Heart left ventricle (tissue), 16 donors: ENCODE data around the gene SLC46A3. TPM values are rescaled to one million over a fixed set of nuclear protein-coding genes. Genes with fewer than 3 reads are reported as not detected.

Source experiments
- ATAC-seq, 4 donors: fragments of 200-7000 bp; cut with Tn5 transposase; one replicate each; pipeline ENCODE4 v1.9.1; 2020 to 2022; ENCODE audit warnings: moderate library complexity in 4 of 4, mild to moderate bottlenecking in 3 of 4, moderate number of reproducible peaks in 1 of 4
- DNase-seq, 5 donors: peaks; one replicate each; pipeline ENCODE4 v3.0.0-alpha.2; 2020
- H3K27ac ChIP-seq, 12 donors: fragments of 200-600 bp; sonication (generic) in 4 of 12; one replicate each; pipeline versions ENCODE4 v1.5.0 to v1.8.0; 2016 to 2022; ENCODE audit warnings: mild to moderate bottlenecking in 2 of 12
- H3K27me3 ChIP-seq, 9 donors: fragments of 200-600 bp; sonication (generic) in 2 of 9; one replicate each; pipeline versions ENCODE4 v1.5.1 to v1.8.0; 2016 to 2022; ENCODE audit warnings: mild to moderate bottlenecking in 3 of 9
- H3K36me3 ChIP-seq, 9 donors: fragments of 200-600 bp; sonication (generic) in 2 of 9; one replicate each; pipeline versions ENCODE4 v1.5.0 to v1.8.0; 2018 to 2022; ENCODE audit warnings: mild to moderate bottlenecking in 2 of 9
- H3K4me1 ChIP-seq, 12 donors: fragments of 200-600 bp; sonication (generic) in 4 of 12; one replicate each; pipeline versions ENCODE4 v1.5.0 to v1.8.0; 2016 to 2022; ENCODE audit warnings: mild to moderate bottlenecking in 3 of 12
- H3K4me3 ChIP-seq, 12 donors: fragments of 200-600 bp; sonication (generic) in 4 of 12; one replicate each; pipeline versions ENCODE4 v1.5.0 to v1.8.0; 2017 to 2022; ENCODE audit warnings: mild to moderate bottlenecking in 9 of 12, moderate library complexity in 4 of 12
- H3K9me3 ChIP-seq, 12 donors: fragments of 200-600 bp; sonication (generic) in 4 of 12; one replicate each; pipeline versions ENCODE4 v1.5.0 to v1.8.0; 2016 to 2022; ENCODE audit warnings: mild to moderate bottlenecking in 1 of 12
- POLR2A ChIP-seq, 2 donors: fragments of 450-650 bp; IDR thresholded peaks; one replicate each; pipeline ENCODE4 v1.6.1; 2017; ENCODE audit warnings: antibody characterized with exemption in 2 of 2, mild to moderate bottlenecking in 2 of 2, moderate library complexity in 2 of 2
- WGBS, 4 donors: extraction: QIAGEN DNeasy Blood & Tissue Kit in 2 of 4; methylation state at CpG; one replicate each; pipeline versions ENCODE4 v1.1.5 to v1.1.7; 2013 to 2018; 5-methylcytosine and 5-hydroxymethylcytosine counted together
- intact Hi-C, 10 donors: fragments of 100-400 bp; cut with DNase I; formaldehyde crosslinking; loops; one replicate each; pipeline versions ENCODE4 v1.11.1 to v1.14.2; 2022
- polyA plus RNA-seq, 2 donors: library from polyadenylated mRNA; stranded (reverse); fragments of 200-250 nt; gene quantifications; one replicate each; pipeline ENCODE4 v1.2.3, GENCODE V29; 2013
- total RNA-seq, 9 donors: library from RNA; depleted of rRNA in 2 of 9; stranded (reverse); fragments of >200 nt in 2 of 9; fragmentation: NEBNext Ultra II Directional in 3 of 9; extraction: Animal tissue kit (Norgen Biotek cat#: 25700) in 3 of 9; gene quantifications; one replicate each; pipeline versions ENCODE4 v1.1.0 to v1.2.4, GENCODE V29; 2016 to 2023
- TF ChIP-seq, protein P1 (sequence below), 12 donors: fragments of 200-600 bp; sonication (generic) in 4 of 12; IDR thresholded peaks; one replicate each; pipeline versions ENCODE4 v1.5.0 to v1.8.0; 2018 to 2022; ENCODE audit warnings: antibody characterized with exemption in 12 of 12, mild to moderate bottlenecking in 5 of 12
- donor health status: ischemic (EF 13 %, LVEDD 7.1; RV severe dilation, severe dysfunction).
- donor health status: healthy with polysubstance abuse.
- donor health status: DM: no; HTN: yes; CAD: no.
- donor health status: DM: no; HTN: no; CAD: no.
- donor health status: ischemic (EF 25% LVEDD 6.9; RV normal size, moderate dysfunction).
- donor health status: ischemic (EF 25% LVEDD 5.7; RV mildly dilated, moderate dysfunction).
- donor health status: healthy.
- donor health status: DM: yes; HTN: yes; CAD: no.
- donor health status: ischemic (EF 35%, LVEDD 5.7; RV mildly dilated, moderate dysfunction).
- donor health status: nonischemic (EF 11% LVEDD 7.7; RV severe dilation, severe dysfunction).
- donor health status: DM: yes; HTN: yes; CAD: no.
- donor health status: PGD.
- donor health status: ischemic (EF 29% LVEDD 5.4; RV normal size, mild dysfunction).
- donor health status: nonischemic (EF 23%, LVEDD 6.1; RV moderate dilation, normal function).

SLC46A3 gene
- total and polyA plus RNA-seq, 11 donors: 11.1 to 18.1 (median 16.2) TPM

DNA sequence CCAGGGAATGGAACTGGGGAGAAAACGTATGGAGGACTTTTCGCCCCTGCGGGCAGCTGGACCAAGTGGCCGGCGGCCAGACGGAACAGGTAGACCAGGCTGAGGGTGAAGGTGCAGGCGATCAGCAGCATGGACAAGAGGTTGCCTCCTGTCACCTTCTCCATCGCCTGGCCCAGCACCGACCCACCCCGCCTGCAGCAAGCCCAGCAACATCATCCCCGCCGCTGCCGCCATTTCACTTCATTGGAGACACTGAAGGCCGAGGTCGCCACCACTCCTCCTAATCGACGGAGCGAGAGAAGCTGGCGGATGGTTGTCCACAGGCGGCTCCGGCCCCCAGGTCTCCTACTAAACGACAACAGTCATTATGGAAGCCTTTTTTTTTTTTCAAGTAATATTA is 5.0 kb upstream of the SLC46A3 start:
- Histone ChIP-seq H3K27ac (no peak overlapping the region), H3K9me3 (no peaks in the 10 kb centered on the region), H3K4me1 (peaks cover 0 to 8% (median 4%) of the 10 kb centered on the region in 12 donors), H3K27me3 (no peaks in the 10 kb centered on the region), H3K4me3 (no peak overlapping the region), H3K36me3 (no peaks in the 10 kb centered on the region)
- TF ChIP-seq, protein P1, sequence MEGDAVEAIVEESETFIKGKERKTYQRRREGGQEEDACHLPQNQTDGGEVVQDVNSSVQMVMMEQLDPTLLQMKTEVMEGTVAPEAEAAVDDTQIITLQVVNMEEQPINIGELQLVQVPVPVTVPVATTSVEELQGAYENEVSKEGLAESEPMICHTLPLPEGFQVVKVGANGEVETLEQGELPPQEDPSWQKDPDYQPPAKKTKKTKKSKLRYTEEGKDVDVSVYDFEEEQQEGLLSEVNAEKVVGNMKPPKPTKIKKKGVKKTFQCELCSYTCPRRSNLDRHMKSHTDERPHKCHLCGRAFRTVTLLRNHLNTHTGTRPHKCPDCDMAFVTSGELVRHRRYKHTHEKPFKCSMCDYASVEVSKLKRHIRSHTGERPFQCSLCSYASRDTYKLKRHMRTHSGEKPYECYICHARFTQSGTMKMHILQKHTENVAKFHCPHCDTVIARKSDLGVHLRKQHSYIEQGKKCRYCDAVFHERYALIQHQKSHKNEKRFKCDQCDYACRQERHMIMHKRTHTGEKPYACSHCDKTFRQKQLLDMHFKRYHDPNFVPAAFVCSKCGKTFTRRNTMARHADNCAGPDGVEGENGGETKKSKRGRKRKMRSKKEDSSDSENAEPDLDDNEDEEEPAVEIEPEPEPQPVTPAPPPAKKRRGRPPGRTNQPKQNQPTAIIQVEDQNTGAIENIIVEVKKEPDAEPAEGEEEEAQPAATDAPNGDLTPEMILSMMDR (IDR thresholded peaks at IDR 0.05): no peak
- no peak for TF ChIP-seq POLR2A (IDR thresholded peaks at IDR 0.05)
- intact Hi-C loops: loop anchor here in 1 of 10 donors (10.0 kb wide), 1 partner anchor 71 kb away; no protein-coding TSS in a partner anchor
- 95 to 96% (median 96%) methylated on average over 18 to 22 of the region's 22 CpGs for WGBS, 4 donors
- DNase-seq (peak in 1 of 5 donors; percentile 57), ATAC-seq (no peak)

DNA sequence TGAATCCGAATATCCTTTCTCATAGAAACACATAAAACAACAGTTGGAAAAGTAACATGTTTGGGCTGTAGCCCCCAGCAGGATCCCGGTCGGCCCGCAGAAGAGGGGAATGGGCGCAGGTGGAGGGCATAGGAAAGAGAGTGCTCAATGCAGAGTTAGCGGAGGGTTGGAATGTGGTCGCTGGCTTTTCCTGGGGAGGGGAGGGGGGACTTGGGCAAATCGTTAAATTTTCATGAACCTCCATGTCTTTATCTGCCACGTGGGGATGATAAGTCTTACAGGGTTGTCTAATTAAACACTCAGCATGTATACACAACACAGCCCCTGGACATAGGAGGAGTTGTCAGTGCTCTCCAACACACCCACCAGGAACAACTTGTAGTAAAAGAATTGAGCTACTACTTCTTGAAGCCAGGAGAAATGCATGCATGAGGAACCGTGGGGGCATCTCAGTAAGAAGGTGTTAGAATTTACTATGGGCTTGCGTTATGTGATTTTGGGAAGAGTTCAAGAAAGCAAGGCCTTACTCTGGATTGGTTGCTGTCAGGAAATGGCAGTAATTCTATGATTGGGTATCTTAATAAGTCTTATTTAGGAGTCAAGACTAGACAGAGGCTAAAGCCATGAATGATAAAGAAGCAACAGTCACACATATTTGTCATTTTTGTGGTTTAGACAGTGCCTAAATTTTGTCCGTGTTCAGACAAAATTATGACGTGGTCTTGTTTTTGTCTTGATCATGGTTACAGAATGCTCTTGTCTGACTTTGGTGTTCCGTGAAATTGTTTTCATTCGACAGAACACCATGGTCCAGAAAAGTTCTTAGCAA is 671 bp upstream of the SLC46A3 start:
- Histone ChIP-seq H3K4me1 (peaks cover 0 to 36% (median 29%) of the 10 kb centered on the region in 12 donors), H3K27ac (peak overlapping the region; percentile 66 to 100 (median 98)), H3K27me3 (no peaks in the 10 kb centered on the region), H3K4me3 (peak overlapping the region in 11 of 12 donors; percentile 54 to 87 (median 79)), H3K36me3 (peaks cover 0 to 10% (median 0%) of the 10 kb centered on the region in 9 donors), H3K9me3 (no peaks in the 10 kb centered on the region)
- peak in 1 of 4 donors; percentile 1 for ATAC-seq
- intact Hi-C loops: loop anchor here in 7 of 10 donors (2.0 to 10.0 kb wide), 9 partner anchors 33 to 582 kb away; partner anchors contain the start of genes POMP (in 2 of the 7) and PAN3 (in 1 of the 7)
- 33 to 38% (median 35%) methylated on average over 15 of the region's 15 CpGs for WGBS, 4 donors
- TF ChIP-seq, protein P1 (IDR thresholded peaks at IDR 0.05): no peak
- TF ChIP-seq POLR2A (IDR thresholded peaks at IDR 0.05): no peak
- no peak for DNase-seq

DNA sequence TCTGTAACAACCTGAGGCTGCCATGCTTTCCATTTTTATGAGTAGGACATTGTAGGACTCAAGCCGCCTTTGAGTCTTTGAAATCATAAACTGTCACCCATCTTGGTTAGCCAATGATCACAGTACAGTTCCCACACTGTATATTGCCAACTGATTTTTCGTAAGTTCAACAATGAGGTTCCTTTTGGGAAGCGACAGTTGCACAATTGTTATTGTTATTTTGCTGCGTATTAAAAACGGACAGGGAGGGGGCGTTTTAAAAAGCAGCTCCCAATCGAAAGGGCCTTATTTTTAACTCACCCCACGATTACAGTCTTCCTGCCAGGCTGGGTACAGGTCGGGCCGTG is 601 bp downstream of the SLC46A3 start:
- intact Hi-C loops: loop anchor here in 6 of 10 donors (2.0 to 10.0 kb wide), 8 partner anchors 34 to 581 kb away; partner anchors contain the start of genes POMP (in 2 of the 6) and PAN3 (in 1 of the 6)
- peaks cover 0 to 36% (median 29%) of the 10 kb centered on the region in 12 donors for H3K4me1 ChIP-seq
- ATAC-seq: peak in 3 of 4 donors; percentile 0 to 13 (median 13)
- peak overlapping the region; percentile 87 to 100 (median 98) for H3K27ac ChIP-seq
- H3K4me3 ChIP-seq: peak overlapping the region; percentile 54 to 87 (median 77)
- TF ChIP-seq POLR2A (IDR thresholded peaks at IDR 0.05): no peak
- TF ChIP-seq, protein P1 (IDR thresholded peaks at IDR 0.05): no peak
- H3K36me3 ChIP-seq: peaks cover 0 to 11% (median 0%) of the 10 kb centered on the region in 9 donors
- WGBS, 4 donors: 1 to 3% (median 2%) methylated on average over 10 of the region's 10 CpGs
- H3K27me3 ChIP-seq: no peaks in the 10 kb centered on the region
- H3K9me3 ChIP-seq: no peaks in the 10 kb centered on the region
- DNase-seq: no peak

DNA sequence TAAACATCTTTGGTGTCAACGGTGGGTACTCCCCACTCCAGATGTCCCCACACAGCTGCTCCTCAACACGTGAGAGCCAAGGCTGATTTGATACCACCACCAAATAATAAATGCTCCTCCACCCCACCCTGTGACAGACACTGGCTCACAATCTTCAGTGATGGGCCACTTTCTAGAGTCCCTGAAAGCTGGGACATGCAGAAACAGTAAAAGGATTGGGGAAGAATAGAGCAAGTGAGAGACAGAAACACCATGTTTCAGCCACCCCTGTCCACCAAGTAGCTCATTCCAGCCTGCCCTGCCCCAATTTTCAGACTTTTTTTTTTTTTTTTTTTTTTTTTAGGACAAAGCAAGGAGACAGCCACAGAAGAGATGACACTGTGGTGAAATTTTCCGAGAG is 1.6 kb downstream of the SLC46A3 start:
- H3K27ac ChIP-seq: peak overlapping the region in 11 of 12 donors; percentile 30 to 100 (median 99)
- peaks cover 0 to 20% (median 0%) of the 10 kb centered on the region in 9 donors for H3K36me3 ChIP-seq
- ATAC-seq: no peak
- TF ChIP-seq, protein P1 (IDR thresholded peaks at IDR 0.05): no peak
- TF ChIP-seq POLR2A (IDR thresholded peaks at IDR 0.05): no peak
- no peak for DNase-seq
- peaks cover 0 to 36% (median 29%) of the 10 kb centered on the region in 12 donors for H3K4me1 ChIP-seq
- H3K4me3 ChIP-seq: peak overlapping the region in 3 of 12 donors; percentile 68 to 87 (median 84)
- H3K27me3 ChIP-seq: no peaks in the 10 kb centered on the region
- 59 to 75% (median 71%) methylated on average over 3 of the region's 3 CpGs for WGBS, 4 donors
- no peaks in the 10 kb centered on the region for H3K9me3 ChIP-seq
- intact Hi-C loops: loop anchor here in 4 of 10 donors (5.0 to 10.0 kb wide), 5 partner anchors 35 to 580 kb away; partner anchors contain the start of gene PAN3 (in 1 of the 4)
